Activated T-helper 1 cell treated with anti-CD3 and anti-CD28 coated beads, Interleukin-2, amount 50 U/mL, for 16 hours (primary cell): Measurements from ENCODE around the gene SMKR1.
"Not testable (repeated sequence)": the region's sequence is repeated elsewhere in the genome, so short reads cannot be mapped to it uniquely, and the experiment has no call there.

Experiments
- DNase-seq, 2 donors: peaks; one replicate each; pipeline ENCODE4 v3.0.0-alpha.2; 2020; ENCODE audit warnings: low read depth in 1 of 2, low spot score in 1 of 2

SMKR1 gene

DNA sequence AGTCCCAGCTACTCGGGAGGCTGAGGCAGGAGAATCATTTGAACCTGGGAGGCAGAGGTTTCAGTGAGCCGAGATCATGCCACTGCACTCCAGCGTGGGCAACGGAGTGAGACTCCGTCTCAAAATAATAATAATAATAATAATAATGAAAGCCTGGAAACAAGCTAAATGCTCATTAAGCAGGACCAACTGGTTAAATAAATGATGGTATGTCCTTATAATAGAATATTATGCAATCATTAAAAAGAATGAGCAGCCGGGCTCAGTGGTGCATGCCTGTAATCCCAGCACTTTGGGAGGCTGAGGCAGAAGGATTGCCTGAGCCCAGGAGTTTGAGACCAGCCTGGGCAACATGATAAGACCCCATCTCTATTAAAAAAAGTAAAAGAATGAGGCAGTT, 21.0 kb upstream of the SMKR1 start:
- not testable (repeated sequence) for DNase-seq

DNA sequence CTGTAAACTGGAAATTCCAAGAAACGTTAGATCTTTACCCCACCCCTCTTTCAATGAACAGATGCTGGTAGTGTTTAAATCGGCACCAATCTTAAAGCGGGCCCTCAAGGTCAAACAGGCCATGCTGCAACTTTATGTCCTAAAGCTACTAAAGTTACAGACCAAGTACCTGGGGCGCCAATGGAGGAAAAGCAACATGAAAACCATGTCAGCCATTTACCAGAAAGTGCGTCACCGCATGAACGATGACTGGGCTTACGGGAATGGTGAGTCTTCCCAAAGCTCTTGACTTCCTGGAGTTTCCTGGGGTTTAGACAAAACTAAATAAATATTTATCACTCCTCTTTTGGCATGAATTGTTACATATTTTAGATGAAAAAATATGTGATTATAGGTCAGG, 19.6 kb upstream of the SMKR1 start:
- no peak for DNase-seq

DNA sequence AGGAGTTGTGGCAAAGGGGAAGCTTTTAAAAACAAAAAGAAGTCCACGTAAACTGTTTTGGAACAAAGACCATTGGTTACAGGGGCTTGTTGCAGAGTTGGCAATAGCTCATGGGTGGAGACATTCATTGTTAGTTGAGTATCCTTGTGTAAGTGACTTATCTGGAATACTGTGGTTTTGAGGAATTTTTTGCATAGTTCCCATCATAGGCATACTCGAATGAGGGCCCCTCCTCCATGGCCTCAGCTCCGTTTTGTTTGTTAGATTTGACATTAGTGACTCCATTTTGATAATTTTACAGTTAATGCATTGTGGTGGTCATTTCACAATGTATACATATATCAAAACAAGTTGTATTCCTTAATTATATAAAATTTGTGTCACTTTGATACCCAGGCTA, 12.8 kb upstream of the SMKR1 start:
- DNase-seq: no peak

DNA sequence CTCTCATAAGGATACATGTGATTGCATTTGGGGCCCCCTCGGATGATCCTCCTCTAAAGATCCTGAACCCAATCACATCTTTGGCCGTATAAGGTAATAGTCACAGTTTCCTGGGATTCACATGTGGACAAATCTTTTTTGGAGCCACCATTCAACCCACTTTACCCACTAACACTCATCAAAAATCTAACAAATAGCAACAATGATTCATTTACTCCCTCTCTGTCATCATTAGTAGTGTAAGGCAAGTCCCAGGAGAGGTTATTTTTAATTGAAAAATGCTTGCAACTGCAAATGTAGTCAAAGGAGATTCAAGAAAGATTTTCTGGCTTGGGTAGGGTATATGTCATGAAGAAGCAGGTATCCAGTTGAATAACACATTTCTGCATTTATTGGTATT, 9.9 kb upstream of the SMKR1 start:
- no peak for DNase-seq

DNA sequence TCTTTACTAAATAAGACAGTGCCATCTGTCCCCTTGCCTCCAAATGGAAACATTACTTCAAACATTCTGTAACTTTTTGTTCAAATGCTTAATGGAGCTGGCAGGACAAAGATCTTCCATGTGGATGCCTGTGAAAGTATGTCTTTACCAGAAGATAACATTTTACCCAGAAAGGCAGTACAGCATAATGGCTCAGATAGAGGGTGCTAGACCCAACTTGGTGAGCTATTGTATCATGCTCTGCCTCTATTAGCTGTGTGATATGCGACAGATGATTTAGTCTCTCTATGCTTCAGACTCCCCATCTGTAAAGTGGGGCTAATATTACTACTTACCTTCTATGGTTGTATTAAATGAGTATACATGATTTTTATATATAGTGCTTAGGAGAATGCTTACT, 8.8 kb upstream of the SMKR1 start:
- DNase-seq: no peak

DNA sequence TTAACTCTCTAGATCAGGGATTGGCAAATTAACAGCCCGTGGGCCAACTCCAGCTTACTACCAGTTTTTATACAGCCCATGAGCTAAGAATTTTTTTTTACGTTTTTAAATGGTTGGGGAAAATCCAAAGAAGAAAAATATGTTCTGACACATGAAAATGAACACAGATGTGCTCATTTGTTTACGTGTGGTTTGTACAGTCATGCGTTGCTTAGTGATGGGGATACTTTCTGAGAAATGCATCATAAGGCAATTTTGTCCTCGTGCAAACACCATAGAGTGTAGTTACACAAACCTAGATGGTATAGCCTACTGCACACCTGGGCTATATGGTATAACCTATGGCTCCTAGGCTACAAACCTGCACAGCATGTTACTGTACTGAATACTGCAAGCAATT, 8.3 kb upstream of the SMKR1 start:
- DNase-seq: no peak

DNA sequence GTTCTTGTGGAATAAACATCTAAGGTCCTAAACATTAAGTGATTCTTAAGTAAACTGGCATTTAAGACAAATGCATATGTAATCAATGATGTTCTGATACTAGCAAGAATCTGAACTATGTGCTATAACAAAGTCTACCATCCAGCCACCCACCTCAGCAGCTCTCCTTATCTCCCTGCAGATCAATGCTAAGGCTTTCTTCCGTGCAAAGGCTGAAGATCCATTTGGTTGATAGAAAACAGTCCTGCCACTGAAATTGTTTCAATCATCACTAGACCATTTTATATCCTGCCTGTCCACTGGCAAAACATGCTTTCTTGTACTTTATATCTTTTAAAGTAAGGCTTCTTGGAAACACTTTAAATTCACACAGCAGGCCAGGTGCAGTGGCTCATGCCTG, 6.3 kb upstream of the SMKR1 start:
- DNase-seq: no peak

DNA sequence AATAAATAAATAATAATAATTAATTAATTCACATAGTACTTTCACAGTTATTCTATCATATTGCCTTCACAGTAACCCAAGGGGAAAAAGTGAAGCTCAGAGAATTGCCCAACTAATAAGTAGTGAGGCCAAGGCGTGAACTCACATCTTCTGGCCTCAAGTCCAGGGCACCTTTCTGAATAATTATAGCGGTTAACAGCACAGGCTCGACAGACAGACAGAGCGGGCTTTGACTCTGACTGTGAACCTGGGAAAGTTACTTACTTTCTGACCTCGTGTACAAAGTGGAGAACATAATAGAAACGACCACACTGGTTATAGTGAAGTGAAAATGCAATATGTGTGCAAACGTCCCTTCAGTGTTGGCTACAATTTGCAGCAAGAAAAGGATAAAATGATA, 5.7 kb upstream of the SMKR1 start:
- DNase-seq: no peak

DNA sequence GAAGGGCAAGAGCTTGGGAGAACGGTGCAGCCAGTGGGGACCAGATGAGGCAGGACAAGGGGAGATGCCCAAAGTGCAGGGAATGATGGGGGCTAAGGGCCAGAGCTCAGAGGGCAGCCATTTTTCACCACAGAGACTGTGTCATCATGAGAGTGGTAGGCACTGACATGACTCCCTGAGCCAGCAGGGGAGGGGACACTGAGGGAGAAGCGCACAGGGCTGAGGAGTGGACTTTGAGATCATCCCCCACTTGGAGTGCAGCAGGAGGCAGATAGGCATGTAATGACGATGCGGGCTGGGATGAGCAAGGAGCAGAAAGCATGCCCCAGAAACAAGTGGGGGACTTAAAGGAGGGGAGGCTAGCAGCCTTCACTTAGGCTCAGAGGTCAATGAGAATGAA, 5.2 kb upstream of the SMKR1 start:
- DNase-seq: no peak

DNA sequence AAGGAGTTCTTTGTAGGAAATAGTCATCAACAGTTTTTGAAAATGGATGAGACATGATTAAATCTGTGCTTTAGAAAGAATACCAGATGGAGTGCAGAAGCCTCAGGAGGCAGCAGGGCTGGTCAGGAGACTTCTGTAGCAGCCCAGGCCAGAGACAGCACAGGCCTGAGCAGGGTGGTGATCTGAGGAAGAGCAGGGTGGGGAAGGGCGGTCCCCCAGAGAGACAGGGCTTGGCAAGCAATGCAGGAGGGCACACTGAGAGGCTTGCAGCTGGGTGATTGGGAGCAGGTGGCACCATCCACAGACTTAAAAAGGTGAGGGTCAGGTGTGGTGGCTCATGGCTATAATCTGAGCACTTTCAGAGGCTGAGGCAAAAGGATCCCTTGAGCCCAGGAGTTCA, 4.3 kb upstream of the SMKR1 start:
- DNase-seq: no peak

DNA sequence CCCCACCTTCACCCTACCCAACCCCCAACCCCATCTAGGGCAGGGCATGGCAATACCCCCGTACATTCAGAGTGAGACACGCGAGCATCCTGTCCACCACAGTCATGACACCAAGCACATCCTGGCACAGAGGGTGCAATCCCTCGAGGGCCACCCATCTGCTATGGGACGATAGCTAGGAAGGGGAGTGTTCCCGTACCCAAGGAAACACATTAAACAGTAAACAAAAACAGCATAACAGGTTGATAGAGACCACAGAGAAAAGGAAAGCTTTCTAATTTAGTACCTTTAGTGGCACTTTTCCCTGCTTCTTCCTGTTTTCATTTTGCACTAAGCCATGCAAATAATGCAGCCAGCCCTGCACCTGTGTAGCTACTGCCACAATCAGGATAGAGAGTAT, 2.3 kb upstream of the SMKR1 start:
- DNase-seq: no peak

DNA sequence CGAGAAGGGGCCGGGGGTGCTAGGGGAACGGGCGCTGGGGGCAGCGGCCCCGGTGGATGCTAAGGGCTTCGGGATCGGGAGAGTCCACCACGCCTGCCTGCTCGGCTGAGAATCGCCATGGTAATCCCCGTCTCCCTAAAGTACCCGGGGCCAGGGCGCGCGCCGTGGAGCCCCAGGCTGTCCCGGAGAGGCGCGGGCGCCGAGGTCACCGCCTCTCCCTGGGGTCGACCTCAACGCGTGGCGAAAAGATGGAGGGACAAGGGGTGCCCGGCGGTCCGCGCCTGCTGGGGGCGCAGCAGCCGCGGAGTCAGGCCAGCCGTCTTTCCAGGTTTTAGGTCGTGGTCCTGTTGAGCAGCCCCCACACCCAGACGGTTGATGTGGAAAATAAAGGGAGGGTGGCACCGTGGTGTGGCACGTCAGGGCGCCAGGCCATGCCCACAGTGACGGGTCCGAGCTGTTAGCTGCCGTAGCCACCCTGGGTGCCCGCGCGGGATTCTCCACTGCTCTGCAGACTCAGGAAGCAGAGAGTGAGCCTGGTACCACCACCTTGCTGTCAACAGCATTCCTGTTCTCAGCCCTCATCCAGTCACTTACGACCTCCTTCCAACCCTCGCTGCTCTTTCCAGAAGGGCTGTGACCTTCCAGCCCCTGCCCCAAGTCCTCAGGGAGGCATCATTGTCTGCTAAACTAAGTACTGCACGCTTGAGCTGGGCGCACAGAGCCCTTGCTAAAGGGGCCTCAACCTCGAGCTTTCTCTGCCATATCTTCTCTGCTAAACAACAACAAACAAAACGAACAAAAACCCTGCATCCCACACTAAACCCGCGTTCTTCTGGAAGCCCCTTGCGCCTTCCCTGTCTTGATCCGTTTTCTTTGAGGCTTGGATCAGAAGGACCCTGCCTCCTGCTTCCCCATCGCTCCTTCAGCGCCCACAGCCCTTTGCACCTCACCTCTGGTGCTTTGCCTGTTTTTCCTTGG, 666 bp downstream of the SMKR1 start:
- no peak for DNase-seq

DNA sequence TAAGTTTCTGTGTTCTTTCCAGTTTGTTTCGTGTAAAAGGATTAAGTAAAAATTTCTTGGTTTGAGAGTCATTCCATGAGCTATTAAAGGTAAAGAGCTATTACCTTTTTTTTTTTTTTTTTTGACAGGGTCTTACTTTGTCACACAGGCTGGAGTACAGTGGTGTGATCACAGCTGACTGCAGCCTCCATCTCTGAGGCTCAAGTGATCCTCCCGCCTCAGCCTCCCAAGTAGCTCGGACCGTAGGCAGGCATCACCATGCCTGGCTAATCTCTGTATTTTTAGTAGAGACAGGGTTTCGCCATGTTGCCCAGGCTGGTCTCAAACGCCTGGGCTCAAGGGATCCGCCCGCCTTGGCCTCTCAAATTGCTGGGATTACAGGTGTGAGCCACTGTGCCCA, 1.4 kb downstream of the SMKR1 start:
- DNase-seq: no peak

DNA sequence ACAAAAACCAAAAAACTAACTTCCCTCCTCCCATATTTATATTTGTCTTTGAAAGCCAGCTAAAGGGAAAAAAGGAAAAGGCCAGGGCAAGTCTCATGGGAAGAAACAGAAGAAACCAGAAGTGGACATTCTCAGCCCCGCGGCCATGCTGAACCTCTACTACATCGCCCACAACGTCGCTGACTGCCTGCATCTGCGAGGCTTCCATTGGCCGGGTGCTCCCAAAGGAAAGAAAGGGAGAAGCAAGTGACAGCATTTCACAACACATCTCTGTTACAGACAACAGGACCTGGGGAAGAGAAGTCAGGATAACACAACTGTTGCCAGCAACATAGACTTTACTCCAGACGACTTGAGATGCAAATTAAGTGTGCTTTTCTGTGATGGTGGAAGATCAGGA, 9.9 kb downstream of the SMKR1 start:
- DNase-seq: no peak

DNA sequence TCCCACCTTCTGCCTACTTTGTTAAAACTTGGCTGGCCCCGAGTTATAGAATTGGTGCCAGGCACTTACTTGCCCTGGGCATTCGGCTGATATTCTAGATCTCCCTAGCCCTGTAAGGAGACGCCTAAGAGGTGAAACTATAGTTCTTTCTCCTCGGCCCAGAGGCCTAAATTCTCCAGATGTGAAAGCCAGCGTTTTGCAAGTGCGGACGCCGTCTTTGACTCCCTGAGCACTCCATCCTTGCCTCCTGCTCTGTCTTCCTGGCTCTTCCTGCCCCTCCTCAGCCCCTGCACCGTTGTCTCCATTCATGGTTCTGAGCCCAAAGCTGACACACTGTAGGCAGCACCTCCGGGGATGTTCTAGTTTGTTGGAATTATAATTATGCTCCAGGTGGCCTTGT, 11.2 kb downstream of the SMKR1 start:
- no peak for DNase-seq

DNA sequence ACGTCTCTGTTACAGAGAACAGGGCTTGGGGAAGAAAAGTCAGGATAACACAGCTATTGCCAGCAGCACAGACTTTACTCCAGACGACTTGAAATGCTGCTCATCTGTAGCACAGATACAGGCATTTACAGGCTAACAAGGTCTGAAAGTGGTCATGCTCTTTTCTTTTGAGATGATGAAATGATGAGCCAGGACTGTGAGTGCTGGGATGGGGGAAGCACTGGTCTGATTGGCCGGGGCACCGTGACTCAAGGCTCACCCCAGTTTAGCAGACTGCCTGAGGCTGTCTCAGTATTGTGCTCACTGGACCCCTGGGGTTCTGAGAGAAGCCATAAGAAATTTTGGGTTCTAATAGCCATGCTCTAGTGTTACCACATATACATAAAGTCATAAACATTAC, 12.4 kb downstream of the SMKR1 start:
- no peak for DNase-seq

DNA sequence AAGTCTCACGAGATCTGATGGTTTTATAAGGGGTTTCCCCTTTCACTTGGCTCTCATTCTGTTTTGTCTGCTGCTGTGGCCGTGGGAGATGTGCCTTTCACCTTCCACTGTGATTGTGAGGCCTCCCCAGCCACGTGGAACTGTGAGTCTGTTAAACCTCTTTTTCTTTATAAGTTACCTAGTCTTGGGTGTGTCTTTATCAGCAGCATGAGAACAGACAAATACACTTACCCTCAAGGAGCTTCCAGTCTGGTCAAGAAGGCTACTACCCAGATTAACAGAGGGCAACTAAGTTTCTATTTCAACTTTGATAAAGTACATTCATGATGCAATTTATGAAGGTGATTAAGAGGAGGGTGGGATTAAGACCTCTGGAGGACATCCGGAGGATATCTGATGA, 13.1 kb downstream of the SMKR1 start:
- DNase-seq: no peak

DNA sequence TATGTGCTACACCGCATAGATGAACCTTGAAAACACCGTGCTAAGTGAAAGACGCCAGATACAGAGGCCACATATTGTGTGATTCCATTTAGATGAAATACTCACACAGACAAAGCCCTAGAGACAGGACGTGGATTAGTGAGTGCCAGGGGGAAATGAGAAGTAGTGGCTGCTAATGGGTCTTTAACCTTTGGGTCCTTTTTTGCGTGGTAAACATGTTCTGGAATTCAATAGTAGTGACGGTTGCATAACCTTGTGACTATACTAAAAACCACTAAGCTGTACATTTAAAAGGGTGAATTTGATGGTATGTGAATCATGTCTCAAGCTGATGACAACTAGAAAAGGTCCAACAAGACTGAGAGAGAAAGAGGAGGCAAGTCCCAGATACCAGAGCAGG, 15.6 kb downstream of the SMKR1 start:
- DNase-seq: no peak

DNA sequence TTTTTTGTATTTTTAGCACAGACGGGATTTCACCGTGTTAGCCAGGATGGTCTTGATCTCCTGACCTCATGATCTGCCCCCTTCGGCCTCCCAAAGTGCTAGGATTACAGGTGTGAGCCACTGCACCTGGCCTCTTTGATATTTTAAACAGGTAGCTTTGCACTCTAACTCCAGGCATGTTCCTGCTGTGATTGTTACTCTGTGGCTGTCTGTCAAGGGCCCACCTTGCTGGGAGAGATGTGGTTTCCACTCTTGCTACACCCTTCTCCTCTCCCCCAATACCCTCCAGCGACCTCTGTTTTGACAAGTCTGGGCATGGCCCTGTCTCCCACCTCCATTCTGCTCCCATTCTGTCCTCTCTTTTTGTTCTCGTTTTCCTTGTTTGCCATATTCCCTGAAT, 17.1 kb downstream of the SMKR1 start:
- DNase-seq: no peak

DNA sequence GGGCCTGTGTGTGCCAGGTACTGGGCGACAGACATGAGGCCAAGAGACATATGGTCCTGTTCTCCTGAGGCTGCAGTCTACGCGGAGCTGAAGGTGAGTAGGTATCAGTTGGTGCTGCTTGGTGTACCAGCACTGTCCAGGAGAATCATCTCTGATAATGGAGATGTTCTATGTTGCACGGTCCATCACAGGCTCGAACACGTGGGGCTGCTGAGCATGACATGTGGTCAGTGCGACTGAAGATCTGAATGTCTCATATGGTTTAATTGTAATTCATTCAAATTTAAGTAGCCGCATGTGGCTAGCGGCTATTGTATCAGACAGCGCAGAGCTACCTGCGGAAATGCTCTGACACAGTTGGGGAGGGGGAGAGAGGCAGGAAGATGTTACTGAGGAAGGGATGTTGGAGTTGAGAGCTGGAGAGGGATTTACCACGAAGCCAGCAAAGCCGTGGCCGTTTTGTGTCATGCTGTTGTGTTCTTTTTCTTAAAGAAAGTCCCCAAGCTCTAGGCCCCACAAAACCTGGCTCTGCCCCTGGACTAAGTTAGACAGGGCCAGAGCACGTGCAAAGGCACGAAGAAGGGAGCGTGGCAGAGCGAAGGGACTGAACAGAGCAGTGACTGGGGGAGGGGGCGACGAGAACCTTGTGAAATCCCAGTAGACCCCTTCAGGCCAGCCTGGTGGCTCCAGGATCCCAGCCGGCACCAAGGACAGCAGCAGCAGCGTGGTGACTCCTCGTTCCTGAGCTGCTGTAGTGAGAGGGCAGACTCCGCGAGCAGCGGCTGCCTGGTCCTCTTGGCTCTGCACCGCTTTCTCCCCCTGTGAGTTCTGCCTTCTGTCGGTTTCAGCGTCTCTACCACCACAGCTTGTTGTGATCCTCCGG, 20.0 kb downstream of the SMKR1 start:
- DNase-seq: no peak

DNA sequence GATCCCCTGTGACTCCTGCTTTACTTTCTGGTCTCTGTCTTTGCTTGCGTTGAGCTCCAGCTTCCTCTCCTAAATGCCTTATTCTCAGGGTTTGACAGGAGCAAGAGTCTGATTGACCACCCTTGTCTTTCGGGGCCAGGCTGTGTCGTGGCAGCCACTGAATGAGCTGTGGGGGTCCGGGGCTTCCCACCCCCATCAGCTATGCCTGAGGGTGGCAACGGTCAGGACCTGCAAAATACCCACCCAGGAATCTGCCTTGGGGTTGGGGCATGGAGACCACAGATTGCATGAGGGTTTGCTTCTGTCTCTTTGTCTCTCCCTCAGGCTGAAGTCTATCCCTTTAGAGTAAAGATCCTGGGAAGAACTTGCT, 20.6 kb downstream of the SMKR1 start:
- DNase-seq: no peak

DNA sequence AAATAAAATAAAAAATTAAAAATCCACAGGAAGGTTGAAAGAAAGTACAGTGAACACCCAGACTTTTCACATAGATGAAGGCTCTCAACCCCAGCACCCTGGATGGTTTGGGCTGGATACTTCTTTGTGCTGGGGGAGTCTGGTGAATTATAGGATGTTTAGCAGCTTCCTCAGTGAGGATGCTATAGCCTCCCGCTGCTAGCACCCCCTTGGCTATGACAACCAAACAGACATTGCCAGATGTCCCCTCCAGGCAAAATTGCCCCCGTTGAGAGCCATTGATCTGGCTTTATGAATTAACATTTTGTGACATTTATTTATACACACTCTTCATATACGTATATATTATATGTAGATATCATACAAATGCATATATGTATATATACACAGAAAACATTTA, 21.6 kb downstream of the SMKR1 start:
- no peak for DNase-seq
